HEK293 (cell line): Measurements from ENCODE around the gene BTBD19.

ENCODE experiments used
- TF ChIP-seq, protein P1 (sequence below): fragments of 450-650 bp; formaldehyde crosslinking; IDR thresholded peaks from 2 replicates; pipeline ENCODE4 v1.5.1; 2017; ENCODE audit warnings: missing biosample characterization, missing genetic modification characterization
- TF ChIP-seq, protein P2 (sequence below): sonication (generic); formaldehyde crosslinking; IDR thresholded peaks from 2 replicates; pipeline ENCODE4 v1.8.1; 2022; ENCODE audit warnings: mild to moderate bottlenecking, moderate library complexity, missing genetic modification reagents
- TF ChIP-seq, protein P3 (sequence below): fragments of 450-650 bp; formaldehyde crosslinking; IDR thresholded peaks from 2 replicates; pipeline ENCODE4 v1.5.1; 2016; ENCODE audit warnings: missing biosample characterization, missing genetic modification characterization

DNA sequence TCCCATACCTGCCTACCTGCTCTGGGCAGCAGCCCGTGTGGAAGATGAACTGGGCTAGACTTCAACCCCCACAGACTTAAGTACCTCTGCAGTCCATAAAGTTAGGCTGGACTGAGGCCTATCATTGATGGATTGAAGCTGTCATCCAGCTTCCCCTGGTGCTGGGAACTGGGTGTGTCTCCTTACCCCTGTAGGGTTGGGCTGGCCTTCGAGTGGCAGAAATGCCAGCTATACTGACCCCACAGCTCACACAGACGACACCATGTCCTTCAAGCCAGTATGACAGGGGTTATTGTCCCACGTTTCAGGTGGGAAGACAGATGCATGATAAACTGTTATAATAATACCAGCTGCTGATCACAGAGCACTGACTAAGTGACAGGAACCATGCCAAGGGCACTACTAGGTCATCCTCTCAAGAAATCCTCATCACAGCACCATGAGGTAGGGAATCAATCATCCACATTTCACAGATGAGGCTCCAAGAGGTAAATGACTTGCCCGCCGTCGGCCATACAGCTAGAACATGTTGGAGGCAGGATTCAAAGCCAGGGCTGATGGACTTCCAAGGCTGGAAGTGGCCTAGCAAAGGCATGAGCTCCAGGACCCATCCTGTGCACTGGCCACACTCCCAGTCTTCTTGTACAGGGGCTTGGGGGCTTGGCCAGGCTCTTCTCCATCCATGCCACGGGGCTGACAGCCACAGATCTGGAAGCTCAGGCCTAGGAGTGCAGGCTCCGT, 20.0 kb upstream of the BTBD19 start, which contains the start of gene BEST4:
- TF ChIP-seq, protein P1, sequence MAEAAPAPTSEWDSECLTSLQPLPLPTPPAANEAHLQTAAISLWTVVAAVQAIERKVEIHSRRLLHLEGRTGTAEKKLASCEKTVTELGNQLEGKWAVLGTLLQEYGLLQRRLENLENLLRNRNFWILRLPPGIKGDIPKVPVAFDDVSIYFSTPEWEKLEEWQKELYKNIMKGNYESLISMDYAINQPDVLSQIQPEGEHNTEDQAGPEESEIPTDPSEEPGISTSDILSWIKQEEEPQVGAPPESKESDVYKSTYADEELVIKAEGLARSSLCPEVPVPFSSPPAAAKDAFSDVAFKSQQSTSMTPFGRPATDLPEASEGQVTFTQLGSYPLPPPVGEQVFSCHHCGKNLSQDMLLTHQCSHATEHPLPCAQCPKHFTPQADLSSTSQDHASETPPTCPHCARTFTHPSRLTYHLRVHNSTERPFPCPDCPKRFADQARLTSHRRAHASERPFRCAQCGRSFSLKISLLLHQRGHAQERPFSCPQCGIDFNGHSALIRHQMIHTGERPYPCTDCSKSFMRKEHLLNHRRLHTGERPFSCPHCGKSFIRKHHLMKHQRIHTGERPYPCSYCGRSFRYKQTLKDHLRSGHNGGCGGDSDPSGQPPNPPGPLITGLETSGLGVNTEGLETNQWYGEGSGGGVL (tag by site-specific recombination) = no peak
- TF ChIP-seq, protein P2, sequence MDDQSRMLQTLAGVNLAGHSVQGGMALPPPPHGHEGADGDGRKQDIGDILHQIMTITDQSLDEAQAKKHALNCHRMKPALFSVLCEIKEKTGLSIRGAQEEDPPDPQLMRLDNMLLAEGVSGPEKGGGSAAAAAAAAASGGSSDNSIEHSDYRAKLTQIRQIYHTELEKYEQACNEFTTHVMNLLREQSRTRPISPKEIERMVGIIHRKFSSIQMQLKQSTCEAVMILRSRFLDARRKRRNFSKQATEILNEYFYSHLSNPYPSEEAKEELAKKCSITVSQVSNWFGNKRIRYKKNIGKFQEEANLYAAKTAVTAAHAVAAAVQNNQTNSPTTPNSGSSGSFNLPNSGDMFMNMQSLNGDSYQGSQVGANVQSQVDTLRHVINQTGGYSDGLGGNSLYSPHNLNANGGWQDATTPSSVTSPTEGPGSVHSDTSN (CRISPR knock-in tag) = no peak
- TF ChIP-seq, protein P3, sequence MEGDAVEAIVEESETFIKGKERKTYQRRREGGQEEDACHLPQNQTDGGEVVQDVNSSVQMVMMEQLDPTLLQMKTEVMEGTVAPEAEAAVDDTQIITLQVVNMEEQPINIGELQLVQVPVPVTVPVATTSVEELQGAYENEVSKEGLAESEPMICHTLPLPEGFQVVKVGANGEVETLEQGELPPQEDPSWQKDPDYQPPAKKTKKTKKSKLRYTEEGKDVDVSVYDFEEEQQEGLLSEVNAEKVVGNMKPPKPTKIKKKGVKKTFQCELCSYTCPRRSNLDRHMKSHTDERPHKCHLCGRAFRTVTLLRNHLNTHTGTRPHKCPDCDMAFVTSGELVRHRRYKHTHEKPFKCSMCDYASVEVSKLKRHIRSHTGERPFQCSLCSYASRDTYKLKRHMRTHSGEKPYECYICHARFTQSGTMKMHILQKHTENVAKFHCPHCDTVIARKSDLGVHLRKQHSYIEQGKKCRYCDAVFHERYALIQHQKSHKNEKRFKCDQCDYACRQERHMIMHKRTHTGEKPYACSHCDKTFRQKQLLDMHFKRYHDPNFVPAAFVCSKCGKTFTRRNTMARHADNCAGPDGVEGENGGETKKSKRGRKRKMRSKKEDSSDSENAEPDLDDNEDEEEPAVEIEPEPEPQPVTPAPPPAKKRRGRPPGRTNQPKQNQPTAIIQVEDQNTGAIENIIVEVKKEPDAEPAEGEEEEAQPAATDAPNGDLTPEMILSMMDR (tag by site-specific recombination) = no peak
